HL-60 (cell line): ENCODE results near the gene CBFA2T2.

Source experiments
- CTCF ChIP-seq: IDR thresholded peaks from one replicate; pipeline ENCODE4 v1.5.1; 2011; ENCODE audit warnings: low read length, control low read depth, inconsistent platforms; ENCODE audit not compliant: insufficient read depth
- GABPA ChIP-seq: IDR thresholded peaks from 2 replicates; pipeline ENCODE4 v1.6.1; 2012; ENCODE audit warnings: low read depth
- POLR2AphosphoS5 ChIP-seq: IDR thresholded peaks from 2 replicates; pipeline ENCODE4 v1.6.1; 2012; ENCODE audit warnings: low read depth

- TF ChIP-seq CTCF (no peak), POLR2AphosphoS5 (no peak), GABPA (no peak)
These were observed 195.6 kb downstream of the CBFA2T2 start for GRCh38 chr20:33685328-33686099.
